ENCODE results near the gene RHOB. TPM values are rescaled to one million over a fixed set of nuclear protein-coding genes. Genes with fewer than 3 reads are reported as not detected.

RHOB gene
- total RNA-seq, 1 experiment from 2014 or later: 28.1 TPM

DNA sequence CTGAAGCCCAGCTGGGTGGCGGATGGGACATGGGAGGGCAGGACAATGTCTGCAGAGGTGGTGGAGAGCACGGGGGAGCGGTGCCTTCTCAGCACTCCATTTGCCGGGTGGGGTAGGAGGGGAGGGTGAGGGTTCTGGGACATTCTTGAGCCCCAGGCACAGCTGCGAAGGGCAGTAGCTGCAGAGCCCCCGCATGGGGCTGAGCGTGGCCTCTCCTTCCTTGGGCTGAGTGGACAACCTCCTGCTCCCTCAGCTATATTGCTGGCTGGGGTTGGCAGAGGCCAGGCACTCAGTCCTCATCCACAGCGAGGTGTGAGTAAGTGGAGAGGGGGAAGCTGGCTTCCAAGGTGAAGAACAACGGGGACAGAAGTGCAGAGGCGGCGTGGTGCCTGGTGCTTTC lies 50.1 kb downstream of the RHOB start:
- Mint-ChIP-seq H3K36me3 (ENCODE audit: insufficient read depth, unreplicated experiment) (peaks cover 6% of the 10 kb centered on the region), H3K9me3 (ENCODE audit: unreplicated experiment) (peaks cover 11% of the 10 kb centered on the region), H3K27ac (ENCODE audit: low read depth, unreplicated experiment) (peak overlapping the region; percentile 61), H3K4me3 (ENCODE audit: unreplicated experiment) (no peak overlapping the region), H3K4me1 (ENCODE audit: insufficient read depth, unreplicated experiment) (peaks cover 36% of the 10 kb centered on the region), H3K27me3 (ENCODE audit: insufficient read depth, unreplicated experiment) (no peaks in the 10 kb centered on the region)
- intact Hi-C loops (cut with micrococcal nuclease): loop anchor here (5.0 kb wide), 1 partner anchor 45 kb away; no protein-coding TSS in a partner anchor
- CTCF ChIA-PET: interaction anchor here (1.3 to 1.9 kb wide), 2 partner anchors 86 to 138 kb away, joined by 3 to 5 read pairs; no protein-coding TSS in a partner anchor
- no TSS peak for BruUV-seq (replicated peaks)
- TF ChIP-seq, protein P1, sequence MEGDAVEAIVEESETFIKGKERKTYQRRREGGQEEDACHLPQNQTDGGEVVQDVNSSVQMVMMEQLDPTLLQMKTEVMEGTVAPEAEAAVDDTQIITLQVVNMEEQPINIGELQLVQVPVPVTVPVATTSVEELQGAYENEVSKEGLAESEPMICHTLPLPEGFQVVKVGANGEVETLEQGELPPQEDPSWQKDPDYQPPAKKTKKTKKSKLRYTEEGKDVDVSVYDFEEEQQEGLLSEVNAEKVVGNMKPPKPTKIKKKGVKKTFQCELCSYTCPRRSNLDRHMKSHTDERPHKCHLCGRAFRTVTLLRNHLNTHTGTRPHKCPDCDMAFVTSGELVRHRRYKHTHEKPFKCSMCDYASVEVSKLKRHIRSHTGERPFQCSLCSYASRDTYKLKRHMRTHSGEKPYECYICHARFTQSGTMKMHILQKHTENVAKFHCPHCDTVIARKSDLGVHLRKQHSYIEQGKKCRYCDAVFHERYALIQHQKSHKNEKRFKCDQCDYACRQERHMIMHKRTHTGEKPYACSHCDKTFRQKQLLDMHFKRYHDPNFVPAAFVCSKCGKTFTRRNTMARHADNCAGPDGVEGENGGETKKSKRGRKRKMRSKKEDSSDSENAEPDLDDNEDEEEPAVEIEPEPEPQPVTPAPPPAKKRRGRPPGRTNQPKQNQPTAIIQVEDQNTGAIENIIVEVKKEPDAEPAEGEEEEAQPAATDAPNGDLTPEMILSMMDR (IDR thresholded peaks at IDR 0.05; ENCODE audit: unreplicated experiment): no peak
- POLR2A ChIA-PET: interaction anchor here (0.7 kb wide), 1 partner anchor 12 kb away, joined by 3 read pairs; no protein-coding TSS in a partner anchor
- no peak for DNase-seq (ENCODE audit: unreplicated experiment)

Other genes with a start within 250 kb of the RHOB start
- gene SDC1, start 221.9 kb upstream of the RHOB start, total RNA-seq (2022): 214 and 232 TPM in 2 replicates
- 86.7 and 94.0 TPM in 2 replicates for gene PUM2, start 96.2 kb upstream of the RHOB start, total RNA-seq (2022)
- gene HS1BP3, start 204.0 kb downstream of the RHOB start, total RNA-seq (2022): 10.0 and 25.1 TPM in 2 replicates
- gene GDF7, start 220.1 kb downstream of the RHOB start, total RNA-seq (2022): not detected in 2 replicates

Data from MCF 10A (cell line).